Stomach (tissue), 4 donors: ENCODE results near the gene GRK1.

ENCODE experiments used
- POLR2A ChIP-seq, 4 donors: fragments of 450-650 bp; IDR thresholded peaks; one replicate each; pipeline ENCODE4 v1.6.1; 2016; ENCODE audit warnings: antibody characterized with exemption in 4 of 4, control low read depth in 2 of 4, mild to moderate bottlenecking in 1 of 4, moderate library complexity in 1 of 4
- POLR2AphosphoS5 ChIP-seq, 3 donors: sonication (generic); formaldehyde crosslinking; IDR thresholded peaks; one replicate each; pipeline ENCODE4 v1.6.1; 2016; ENCODE audit warnings: antibody characterized with exemption in 3 of 3
- TF ChIP-seq, protein P1 (sequence below), 7 experiments: fragments of 450-650 bp in 4 of 7; fragments of 200-600 bp in 3 of 7; sonication (generic) in 3 of 7; IDR thresholded peaks; one replicate each; pipeline ENCODE4 v1.5.1; 2016 to 2019; ENCODE audit warnings: antibody characterized with exemption in 7 of 7, control low read depth in 2 of 7, mild to moderate bottlenecking in 1 of 7

GRCh38 chr13:113656831-113657671, 10.0 kb upstream of the GRK1 start:
- TF ChIP-seq POLR2AphosphoS5 (IDR thresholded peaks at IDR 0.05), result no peak
- TF ChIP-seq POLR2A (IDR thresholded peaks at IDR 0.05), result no peak
- TF ChIP-seq, protein P1, sequence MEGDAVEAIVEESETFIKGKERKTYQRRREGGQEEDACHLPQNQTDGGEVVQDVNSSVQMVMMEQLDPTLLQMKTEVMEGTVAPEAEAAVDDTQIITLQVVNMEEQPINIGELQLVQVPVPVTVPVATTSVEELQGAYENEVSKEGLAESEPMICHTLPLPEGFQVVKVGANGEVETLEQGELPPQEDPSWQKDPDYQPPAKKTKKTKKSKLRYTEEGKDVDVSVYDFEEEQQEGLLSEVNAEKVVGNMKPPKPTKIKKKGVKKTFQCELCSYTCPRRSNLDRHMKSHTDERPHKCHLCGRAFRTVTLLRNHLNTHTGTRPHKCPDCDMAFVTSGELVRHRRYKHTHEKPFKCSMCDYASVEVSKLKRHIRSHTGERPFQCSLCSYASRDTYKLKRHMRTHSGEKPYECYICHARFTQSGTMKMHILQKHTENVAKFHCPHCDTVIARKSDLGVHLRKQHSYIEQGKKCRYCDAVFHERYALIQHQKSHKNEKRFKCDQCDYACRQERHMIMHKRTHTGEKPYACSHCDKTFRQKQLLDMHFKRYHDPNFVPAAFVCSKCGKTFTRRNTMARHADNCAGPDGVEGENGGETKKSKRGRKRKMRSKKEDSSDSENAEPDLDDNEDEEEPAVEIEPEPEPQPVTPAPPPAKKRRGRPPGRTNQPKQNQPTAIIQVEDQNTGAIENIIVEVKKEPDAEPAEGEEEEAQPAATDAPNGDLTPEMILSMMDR (IDR thresholded peaks at IDR 0.05), result no peak
